Kidney epithelial cell (primary cell): ENCODE data around the gene MGAT3. TPM values are rescaled to one million over a fixed set of nuclear protein-coding genes. Genes with fewer than 3 reads are reported as not detected.

Experiments used
- DNase-seq: peaks from one replicate; pipeline ENCODE4 v3.0.0-alpha.2; 2010; ENCODE audit warnings: low read depth
- H3K27me3 ChIP-seq: 2 replicates; pipeline ENCODE4 v1.6.0; 2011; ENCODE audit warnings: low read length; ENCODE audit not compliant: control insufficient read depth, insufficient read depth
- H3K36me3 ChIP-seq: 2 replicates; pipeline ENCODE4 v1.5.1; 2011; ENCODE audit warnings: low read length; ENCODE audit not compliant: control insufficient read depth, insufficient read depth
- H3K4me3 ChIP-seq: 2 replicates; pipeline ENCODE4 v1.5.1; 2011; ENCODE audit warnings: low read depth, mild to moderate bottlenecking, control low read depth, low read length
- total RNA-seq: library from RNA; depleted of rRNA; stranded (reverse); fragments of >200 nt; gene quantifications from 2 replicates; pipeline ENCODE4 v1.2.3, GENCODE V29; 2015
- TF ChIP-seq, protein P1 (sequence below): IDR thresholded peaks from 2 replicates; pipeline ENCODE4 v1.5.1; 2011; ENCODE audit warnings: mild to moderate bottlenecking, moderate library complexity, low read length, control low read depth, inconsistent platforms; ENCODE audit not compliant: insufficient read depth, poor library complexity, severe bottlenecking

The MGAT3 gene
- total RNA-seq, 1 donor from 2014 or later = 4.1 TPM

DNA sequence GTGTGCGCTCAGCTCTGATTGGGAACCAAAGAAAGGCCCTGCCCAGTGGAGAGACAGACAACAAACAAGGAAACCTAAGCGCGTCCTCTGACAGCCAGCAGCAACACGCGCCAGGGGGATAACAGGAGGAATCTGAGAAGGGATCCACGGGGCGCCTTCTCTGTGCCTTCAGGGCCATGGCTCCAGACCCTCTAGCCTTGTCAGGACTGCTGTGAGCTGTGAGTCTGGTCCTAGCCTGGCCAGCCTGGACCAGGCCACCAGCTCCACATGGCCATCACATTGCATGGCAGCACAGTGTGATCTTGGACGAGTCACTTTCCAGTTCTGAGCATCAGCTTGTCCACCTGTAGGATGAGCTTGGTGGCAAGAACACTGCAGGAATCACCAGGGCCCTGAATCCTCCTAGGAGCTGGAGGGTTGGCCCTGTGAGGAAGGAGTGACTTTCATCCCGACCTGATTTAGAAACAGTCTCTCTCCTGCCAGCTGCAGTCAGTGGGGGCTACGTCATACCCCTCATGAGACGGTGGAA lies 11.8 kb upstream of the MGAT3 start:
- no peak for DNase-seq
- Histone ChIP-seq H3K36me3 (no peaks in the 10 kb centered on the region), H3K27me3 (no peaks in the 10 kb centered on the region), H3K4me3 (no peak overlapping the region)
- TF ChIP-seq, protein P1, sequence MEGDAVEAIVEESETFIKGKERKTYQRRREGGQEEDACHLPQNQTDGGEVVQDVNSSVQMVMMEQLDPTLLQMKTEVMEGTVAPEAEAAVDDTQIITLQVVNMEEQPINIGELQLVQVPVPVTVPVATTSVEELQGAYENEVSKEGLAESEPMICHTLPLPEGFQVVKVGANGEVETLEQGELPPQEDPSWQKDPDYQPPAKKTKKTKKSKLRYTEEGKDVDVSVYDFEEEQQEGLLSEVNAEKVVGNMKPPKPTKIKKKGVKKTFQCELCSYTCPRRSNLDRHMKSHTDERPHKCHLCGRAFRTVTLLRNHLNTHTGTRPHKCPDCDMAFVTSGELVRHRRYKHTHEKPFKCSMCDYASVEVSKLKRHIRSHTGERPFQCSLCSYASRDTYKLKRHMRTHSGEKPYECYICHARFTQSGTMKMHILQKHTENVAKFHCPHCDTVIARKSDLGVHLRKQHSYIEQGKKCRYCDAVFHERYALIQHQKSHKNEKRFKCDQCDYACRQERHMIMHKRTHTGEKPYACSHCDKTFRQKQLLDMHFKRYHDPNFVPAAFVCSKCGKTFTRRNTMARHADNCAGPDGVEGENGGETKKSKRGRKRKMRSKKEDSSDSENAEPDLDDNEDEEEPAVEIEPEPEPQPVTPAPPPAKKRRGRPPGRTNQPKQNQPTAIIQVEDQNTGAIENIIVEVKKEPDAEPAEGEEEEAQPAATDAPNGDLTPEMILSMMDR = no peak

DNA sequence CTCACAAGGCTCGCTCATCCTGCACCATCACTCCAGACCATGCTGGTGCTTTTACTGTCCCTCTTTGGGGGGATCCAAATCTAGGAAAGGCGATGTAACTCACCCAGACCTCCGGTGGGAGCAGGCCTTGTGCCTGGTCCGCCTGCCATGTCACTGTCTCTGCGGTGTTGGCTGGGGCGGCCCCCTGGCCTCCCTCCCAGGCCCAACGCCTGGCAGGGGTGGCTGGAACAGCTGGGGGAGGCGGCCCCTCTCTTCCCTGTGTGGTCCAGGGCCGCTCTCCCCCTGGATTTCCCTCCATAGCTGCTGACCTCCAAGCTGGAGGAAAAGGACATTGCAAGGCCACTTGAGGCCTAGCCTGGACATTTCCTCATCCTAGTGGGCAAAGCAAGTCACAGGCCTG lies 11.1 kb upstream of the MGAT3 start:
- TF ChIP-seq, protein P1 = no peak
- Histone ChIP-seq H3K4me3 (no peak overlapping the region), H3K36me3 (no peaks in the 10 kb centered on the region), H3K27me3 (no peaks in the 10 kb centered on the region)
- no peak for DNase-seq

DNA sequence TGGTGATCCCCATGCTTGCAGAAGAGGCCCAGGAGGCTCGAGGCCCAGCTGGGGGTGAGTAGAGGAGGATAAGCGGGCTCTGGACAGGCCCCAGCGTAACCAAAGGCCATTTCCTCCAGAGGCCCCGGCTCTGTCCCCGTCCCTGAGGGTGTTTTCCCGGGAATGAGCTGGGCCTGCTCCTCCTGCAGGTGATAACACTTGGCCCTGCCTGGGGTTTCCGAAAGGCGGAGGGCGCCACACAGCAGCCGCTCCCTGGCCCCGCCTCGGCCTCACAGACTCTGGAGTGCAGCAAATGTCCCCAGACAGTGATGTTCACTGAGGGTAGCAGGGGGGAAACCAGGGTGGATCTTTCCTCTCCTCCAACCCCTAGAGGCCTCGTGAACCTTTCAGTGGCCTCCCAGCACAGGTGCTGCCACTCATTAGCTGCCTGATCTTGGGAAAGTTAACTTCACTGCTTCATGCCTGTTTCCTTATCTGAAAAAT lies 10.5 kb upstream of the MGAT3 start:
- no peak overlapping the region for H3K4me3 ChIP-seq
- no peaks in the 10 kb centered on the region for H3K27me3 ChIP-seq
- TF ChIP-seq, protein P1 = no peak
- no peak for DNase-seq
- no peaks in the 10 kb centered on the region for H3K36me3 ChIP-seq

DNA sequence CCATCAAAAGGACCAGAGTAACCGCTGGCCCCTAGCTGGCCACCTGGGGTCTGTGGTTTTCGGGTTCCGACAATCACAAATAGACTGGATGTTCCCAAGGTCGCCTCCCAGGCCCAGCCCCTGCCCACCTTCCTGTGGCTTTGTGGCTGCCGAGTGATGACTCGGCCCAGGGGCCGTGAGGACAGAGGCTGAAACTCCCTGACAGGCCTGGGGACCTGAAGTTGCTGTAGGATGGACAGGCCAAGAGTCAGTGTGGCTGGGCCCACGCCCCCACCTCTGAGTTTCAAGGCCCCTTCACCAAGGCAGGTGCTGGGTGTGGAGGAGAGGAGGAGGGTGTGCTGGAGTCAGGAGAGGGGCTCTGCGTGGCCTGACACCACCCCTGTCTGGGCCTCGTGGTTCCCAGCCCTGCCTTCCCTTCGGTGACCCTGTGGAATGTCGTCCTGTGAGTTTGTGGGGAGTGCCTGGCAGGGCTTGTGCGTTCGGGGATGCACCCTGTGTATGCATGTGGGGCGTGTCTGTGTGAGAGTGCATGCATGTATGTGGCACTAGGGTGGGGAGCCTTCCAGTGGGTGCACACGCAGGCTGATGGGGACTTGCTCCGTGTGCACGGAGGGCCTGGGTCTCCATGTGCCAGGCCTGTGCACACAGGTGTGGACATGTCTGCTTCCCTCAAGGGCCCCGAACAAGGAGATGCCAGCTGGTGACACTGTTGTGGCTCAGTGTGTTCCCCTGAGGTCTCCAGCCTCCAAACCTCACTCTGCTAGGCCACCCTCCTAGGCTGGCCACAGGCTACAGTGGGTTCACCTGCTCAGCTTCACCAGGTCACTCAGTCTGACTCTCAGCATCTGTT lies 8.4 kb upstream of the MGAT3 start:
- no peaks in the 10 kb centered on the region for H3K27me3 ChIP-seq
- H3K36me3 ChIP-seq = no peaks in the 10 kb centered on the region
- no peak for DNase-seq
- no peak overlapping the region for H3K4me3 ChIP-seq
- TF ChIP-seq, protein P1 = no peak

DNA sequence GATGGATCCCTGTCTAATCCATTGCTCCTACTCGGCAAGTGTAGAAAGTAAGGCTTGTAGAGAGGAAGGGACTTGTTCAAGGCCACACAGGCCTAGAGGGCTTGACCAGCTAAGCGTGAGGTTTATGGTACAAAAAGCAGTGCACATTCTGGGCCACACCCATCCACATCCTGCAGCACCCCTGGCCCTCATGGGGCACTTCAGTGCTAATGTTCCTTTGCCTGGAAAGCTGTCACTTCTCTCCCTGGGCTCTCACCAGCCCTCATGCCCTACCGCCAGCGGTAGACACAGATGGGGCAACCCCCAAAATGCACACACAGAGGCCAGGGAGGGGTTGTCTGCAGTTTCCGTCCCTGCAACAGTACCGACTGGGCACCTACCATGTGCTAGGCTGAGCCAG lies 7.1 kb upstream of the MGAT3 start:
- no peaks in the 10 kb centered on the region for H3K36me3 ChIP-seq
- no peaks in the 10 kb centered on the region for H3K27me3 ChIP-seq
- TF ChIP-seq, protein P1 = no peak
- no peak for DNase-seq
- H3K4me3 ChIP-seq = no peak overlapping the region
